Measurements from ENCODE around the gene GTF2B. TPM values are rescaled to one million over a fixed set of nuclear protein-coding genes. Genes with fewer than 3 reads are reported as not detected.
A peak's percentile ranks its signal among the peaks of the same experiment; 100 is the strongest.
"Not testable (repeated sequence)": the region's sequence is repeated elsewhere in the genome, so short reads cannot be mapped to it uniquely, and the experiment has no call there.

Gene GTF2B, protein sequence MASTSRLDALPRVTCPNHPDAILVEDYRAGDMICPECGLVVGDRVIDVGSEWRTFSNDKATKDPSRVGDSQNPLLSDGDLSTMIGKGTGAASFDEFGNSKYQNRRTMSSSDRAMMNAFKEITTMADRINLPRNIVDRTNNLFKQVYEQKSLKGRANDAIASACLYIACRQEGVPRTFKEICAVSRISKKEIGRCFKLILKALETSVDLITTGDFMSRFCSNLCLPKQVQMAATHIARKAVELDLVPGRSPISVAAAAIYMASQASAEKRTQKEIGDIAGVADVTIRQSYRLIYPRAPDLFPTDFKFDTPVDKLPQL
- total RNA-seq (ENCODE audit: low replicate concordance) = 14.1 and 36.7 TPM in 2 replicates

DNA sequence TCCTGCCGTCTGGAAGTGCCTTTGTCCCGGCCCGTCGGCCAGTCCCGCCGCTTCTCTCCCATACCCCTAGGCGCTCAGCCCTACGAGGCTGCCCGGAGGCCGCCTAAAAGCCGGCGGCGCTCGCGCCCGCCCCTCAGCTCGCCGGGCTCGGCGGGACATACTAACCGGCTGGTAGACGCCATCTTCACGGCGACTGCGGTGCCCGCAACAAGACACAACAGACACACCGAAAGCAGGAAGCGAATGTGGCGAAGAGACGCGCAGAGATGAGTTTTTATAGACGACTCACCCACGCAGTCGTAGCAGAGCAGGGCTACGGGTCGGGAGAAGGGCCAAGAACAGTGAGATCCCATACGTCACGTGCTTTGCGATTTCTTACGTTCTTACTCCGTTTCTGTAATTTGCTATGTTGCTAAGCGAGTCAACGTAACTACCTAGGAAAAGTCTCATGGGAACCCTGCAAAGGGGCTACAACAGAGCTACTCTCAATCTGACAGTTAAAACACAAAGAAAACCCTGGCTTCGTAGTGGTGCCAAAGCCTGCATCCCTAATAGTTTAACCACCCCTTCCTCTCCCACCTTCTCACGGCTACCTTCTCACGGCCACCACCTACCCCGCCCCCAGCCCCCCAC is at the start of gene GTF2B:
Gene GTF2B, minus strand, starts transcription at position 250 of the 633 bp plus-strand sequence. Its CDS starts 68 bp downstream, at position 182.
- TF ChIP-seq, protein P1, sequence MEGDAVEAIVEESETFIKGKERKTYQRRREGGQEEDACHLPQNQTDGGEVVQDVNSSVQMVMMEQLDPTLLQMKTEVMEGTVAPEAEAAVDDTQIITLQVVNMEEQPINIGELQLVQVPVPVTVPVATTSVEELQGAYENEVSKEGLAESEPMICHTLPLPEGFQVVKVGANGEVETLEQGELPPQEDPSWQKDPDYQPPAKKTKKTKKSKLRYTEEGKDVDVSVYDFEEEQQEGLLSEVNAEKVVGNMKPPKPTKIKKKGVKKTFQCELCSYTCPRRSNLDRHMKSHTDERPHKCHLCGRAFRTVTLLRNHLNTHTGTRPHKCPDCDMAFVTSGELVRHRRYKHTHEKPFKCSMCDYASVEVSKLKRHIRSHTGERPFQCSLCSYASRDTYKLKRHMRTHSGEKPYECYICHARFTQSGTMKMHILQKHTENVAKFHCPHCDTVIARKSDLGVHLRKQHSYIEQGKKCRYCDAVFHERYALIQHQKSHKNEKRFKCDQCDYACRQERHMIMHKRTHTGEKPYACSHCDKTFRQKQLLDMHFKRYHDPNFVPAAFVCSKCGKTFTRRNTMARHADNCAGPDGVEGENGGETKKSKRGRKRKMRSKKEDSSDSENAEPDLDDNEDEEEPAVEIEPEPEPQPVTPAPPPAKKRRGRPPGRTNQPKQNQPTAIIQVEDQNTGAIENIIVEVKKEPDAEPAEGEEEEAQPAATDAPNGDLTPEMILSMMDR (IDR thresholded peaks at IDR 0.05; ENCODE audit: insufficient read depth, low read length) = no peak
- peak; percentile 97 for DNase-seq (ENCODE audit: low read depth)
- peak within 1 kb of the TSS; percentile 98 for H3K4me3 ChIP-seq (ENCODE audit: low read depth, low read length)

DNA sequence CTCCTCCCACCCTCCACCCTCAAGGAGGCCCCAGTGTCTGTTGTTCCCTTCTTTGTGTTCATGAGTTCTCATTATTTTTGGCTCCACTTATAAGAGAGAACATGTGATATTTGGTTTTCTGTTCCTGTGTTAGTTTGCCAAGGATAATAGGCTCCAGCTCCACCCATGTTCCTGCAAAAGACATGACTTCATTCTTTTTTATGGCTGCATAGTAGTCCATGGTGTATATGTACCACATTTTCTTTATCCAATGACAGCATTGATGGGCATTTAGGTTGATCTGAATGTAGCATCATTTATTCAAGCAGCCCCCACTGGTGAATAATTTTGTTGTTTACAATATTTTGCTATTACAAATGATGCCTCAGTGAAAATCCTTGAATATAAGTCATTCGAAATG is 47.2 kb upstream of the GTF2B start:
- not testable (repeated sequence) for DNase-seq (ENCODE audit: low read depth); H3K4me3 ChIP-seq (ENCODE audit: low read depth, low read length)

DNA sequence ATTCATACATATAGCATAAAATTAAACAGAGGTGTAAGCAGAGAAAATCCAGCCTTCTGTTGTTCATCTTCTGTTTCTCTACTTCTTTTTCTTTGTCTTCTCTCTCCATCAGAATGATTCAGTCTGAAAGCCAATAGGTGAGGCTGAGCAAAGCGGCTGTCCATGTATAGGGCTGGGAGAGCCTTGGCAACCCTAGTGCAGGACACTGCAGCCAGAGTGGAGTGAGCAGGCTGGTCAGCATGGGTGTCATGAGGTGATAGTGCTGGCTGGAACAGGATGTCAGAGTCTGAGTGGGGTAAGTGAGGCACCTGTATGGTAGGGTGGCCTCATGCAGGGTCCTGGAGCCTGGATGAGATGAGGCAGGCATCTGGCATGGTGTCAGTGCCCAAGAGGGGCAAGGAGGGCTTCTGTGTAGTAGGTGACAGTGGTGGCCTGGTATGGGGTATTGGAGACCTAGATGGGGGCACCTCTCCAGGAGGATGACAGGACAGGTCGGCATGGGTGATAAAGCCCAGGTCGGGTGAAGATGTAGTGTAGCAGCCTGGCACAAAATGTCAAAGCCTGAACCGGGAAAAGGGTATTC is 45.5 kb upstream of the GTF2B start:
- DNase-seq (ENCODE audit: low read depth) = no peak
- H3K4me3 ChIP-seq (ENCODE audit: low read depth, low read length) = no peak overlapping the region
- TF ChIP-seq, protein P1 (IDR thresholded peaks at IDR 0.05; ENCODE audit: insufficient read depth, low read length) = no peak

DNA sequence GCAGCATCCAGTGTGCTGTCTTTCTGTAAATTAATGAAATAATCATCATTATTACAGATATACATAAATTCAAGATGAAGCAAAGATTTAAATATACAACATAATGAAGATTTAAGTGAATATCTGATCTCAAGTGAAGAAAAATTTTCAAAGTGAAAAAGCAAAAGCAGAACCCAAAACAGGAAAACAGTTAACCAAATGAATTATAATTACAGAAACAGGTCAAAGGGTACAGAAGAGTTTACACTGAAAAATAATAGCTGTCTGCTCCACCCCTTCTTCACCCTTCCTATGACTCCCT is 44.8 kb upstream of the GTF2B start:
- TF ChIP-seq, protein P1 (IDR thresholded peaks at IDR 0.05; ENCODE audit: insufficient read depth, low read length) = no peak
- DNase-seq (ENCODE audit: low read depth) = no peak
- H3K4me3 ChIP-seq (ENCODE audit: low read depth, low read length) = no peak overlapping the region

DNA sequence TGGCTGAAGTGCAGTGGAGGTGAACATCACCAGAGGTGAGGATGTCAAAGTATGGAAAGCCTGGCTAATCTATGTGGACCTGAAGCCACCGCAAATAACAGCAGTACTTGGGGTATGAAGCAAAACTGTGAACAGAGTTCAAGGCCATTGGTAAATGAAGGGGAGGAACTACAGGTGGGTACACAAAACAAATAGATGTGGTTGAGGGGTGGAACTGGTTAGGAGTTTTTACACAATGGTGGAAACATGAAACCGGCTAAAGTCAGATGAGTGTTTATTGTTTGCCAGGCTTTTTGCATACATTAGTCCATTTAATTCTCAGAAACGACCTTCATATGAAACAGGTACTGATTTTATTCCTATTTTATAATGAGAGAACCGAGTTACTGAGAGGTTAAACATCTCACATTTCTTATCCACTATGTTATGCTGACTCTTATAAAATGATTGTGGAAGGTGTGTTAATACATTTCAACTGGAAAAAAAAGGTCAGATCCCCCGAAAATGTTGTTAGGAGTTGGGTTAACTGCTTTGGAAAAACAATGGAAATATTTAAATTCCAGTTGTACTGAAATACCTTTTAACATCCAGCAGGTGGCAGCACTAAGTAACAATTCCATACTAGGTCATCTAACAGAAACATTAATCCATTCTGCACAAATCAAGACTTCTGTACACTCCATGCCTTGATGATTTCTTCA is 44.3 kb upstream of the GTF2B start:
- TF ChIP-seq, protein P1 (IDR thresholded peaks at IDR 0.05; ENCODE audit: insufficient read depth, low read length) = peak; percentile 56
- no peak overlapping the region for H3K4me3 ChIP-seq (ENCODE audit: low read depth, low read length)
- DNase-seq (ENCODE audit: low read depth) = peak; percentile 63

DNA sequence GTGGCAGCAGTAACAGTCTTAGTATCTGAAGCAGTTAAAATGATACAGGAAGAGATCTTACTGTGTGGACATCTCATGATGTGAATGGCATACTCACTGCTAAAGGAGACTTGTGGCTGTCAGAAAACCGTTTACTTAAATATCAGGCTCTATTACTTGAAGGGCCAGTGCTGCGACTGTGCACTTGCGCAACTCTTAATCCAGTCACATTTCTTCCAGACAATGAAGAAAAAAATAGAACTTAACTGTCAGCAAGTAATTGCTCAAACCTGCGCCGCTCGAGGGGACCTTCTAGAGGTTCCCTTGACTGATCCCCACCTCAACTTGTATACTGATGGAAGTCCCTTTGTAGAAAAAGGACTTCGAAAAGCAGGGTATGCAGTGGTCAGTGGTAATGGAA is 38.8 kb upstream of the GTF2B start:
- not testable (repeated sequence) for H3K4me3 ChIP-seq (ENCODE audit: low read depth, low read length); DNase-seq (ENCODE audit: low read depth)

DNA sequence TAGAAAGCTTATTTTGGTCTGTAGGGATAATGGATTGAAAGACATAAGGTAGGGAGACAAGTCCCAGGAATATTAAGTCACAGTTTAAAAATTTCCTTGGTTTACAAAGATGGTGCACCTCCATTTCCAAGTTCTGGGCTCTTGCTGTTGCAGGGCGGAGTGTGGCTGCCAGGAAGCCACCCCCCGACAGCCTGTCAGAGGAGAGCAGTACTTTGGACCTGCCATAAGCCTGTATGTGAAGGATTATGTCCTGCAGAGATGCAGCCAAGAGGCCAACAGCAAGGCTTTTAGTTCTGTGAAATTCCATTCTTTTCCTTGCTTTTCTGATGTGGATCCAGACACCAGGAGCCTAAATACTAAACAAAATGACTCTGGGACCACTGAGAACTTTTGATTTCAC is 31.9 kb upstream of the GTF2B start:
- TF ChIP-seq, protein P1 (IDR thresholded peaks at IDR 0.05; ENCODE audit: insufficient read depth, low read length) = no peak
- no peak overlapping the region for H3K4me3 ChIP-seq (ENCODE audit: low read depth, low read length)
- DNase-seq (ENCODE audit: low read depth) = no peak
